HepG2 (cell line): ENCODE results near the gene EEFSEC.

Experiments used
- CBX5 ChIP-seq: sonication (generic); formaldehyde crosslinking; IDR thresholded peaks from 2 replicates; pipeline ENCODE4 v1.4.0; 2020; ENCODE audit warnings: missing genetic modification reagents, borderline replicate concordance
- CTCF ChIP-seq: sonication (generic); formaldehyde crosslinking; IDR thresholded peaks from 2 replicates; pipeline ENCODE4 v1.5.0; 2020; ENCODE audit warnings: mild to moderate bottlenecking, missing genetic modification reagents, moderate library complexity
- E2F1 ChIP-seq: sonication (generic); formaldehyde crosslinking; IDR thresholded peaks from 2 replicates; pipeline ENCODE4 v1.5.0; 2020; ENCODE audit warnings: missing genetic modification reagents
- KDM6A ChIP-seq: IDR thresholded peaks from 2 replicates; pipeline ENCODE4 v1.6.1; 2016; ENCODE audit warnings: low read depth
- MAX ChIP-seq: IDR thresholded peaks from 2 replicates; pipeline ENCODE4 v1.6.1; 2012; ENCODE audit warnings: inconsistent platforms
- NPAS2 ChIP-seq: sonication (generic); formaldehyde crosslinking; IDR thresholded peaks from 2 replicates; pipeline ENCODE4 v1.8.0; 2022; ENCODE audit warnings: mild to moderate bottlenecking, missing genetic modification reagents, borderline replicate concordance
- STAT5B ChIP-seq: sonication (generic); formaldehyde crosslinking; IDR thresholded peaks from 2 replicates; pipeline ENCODE4 v1.4.0; 2020; ENCODE audit warnings: missing genetic modification reagents
- THYN1 ChIP-seq: sonication (generic); formaldehyde crosslinking; IDR thresholded peaks from 2 replicates; pipeline ENCODE4 v1.8.1; 2023; ENCODE audit warnings: low read depth, mild to moderate bottlenecking, moderate library complexity, missing genetic modification reagents, borderline replicate concordance
- ZBTB4 ChIP-seq: sonication (generic); formaldehyde crosslinking; IDR thresholded peaks from 2 replicates; pipeline ENCODE4 v1.4.0; 2020; ENCODE audit warnings: missing genetic modification reagents, mild to moderate bottlenecking, borderline replicate concordance
- ZFP90 ChIP-seq: sonication (generic); formaldehyde crosslinking; IDR thresholded peaks from 2 replicates; pipeline ENCODE4 v1.8.0; 2022; ENCODE audit warnings: missing genetic modification reagents, mild to moderate bottlenecking, inconsistent platforms, borderline replicate concordance

DNA sequence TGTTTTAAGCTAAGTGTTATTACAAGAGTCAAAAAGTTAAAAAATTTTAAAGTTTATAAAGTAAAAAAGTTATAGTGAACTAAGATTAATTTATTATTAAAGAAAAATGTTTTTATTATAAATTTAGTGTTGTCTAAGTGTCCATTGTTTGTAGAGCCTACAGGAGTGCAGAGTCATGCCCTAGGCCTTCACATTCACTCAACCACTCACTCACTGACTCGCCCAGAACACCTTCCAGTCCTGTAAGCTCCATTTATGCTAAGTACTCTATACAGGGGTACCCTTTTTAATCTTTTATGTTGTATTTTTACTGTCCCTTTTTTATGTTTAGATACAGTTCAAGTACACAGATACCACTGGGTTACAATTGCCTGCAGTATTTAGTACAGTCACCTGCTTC is 37.2 kb downstream of the EEFSEC start:
- no peak for TF ChIP-seq CBX5 (CRISPR knock-in tag)
- no peak for TF ChIP-seq MAX
- TF ChIP-seq CTCF (CRISPR knock-in tag), result no peak
- no peak for TF ChIP-seq ZBTB4 (CRISPR knock-in tag)
- TF ChIP-seq NPAS2, result no peak
- no peak for TF ChIP-seq THYN1
- TF ChIP-seq E2F1, result no peak
- no peak for TF ChIP-seq KDM6A
- no peak for TF ChIP-seq ZFP90 (CRISPR knock-in tag)
- TF ChIP-seq STAT5B, result no peak
